Calu3 (cell line): ENCODE results near the gene RHOBTB1. TPM values are rescaled to one million over a fixed set of nuclear protein-coding genes. Genes with fewer than 3 reads are reported as not detected.
A peak's percentile ranks its signal among the peaks of the same experiment; 100 is the strongest.

Source experiments
- BruUV-seq: library from RNA; stranded (reverse); fragments of 400-500 nt; replicated peaks from 2 replicates; lab custom pipeline; 2021; lab: Mats Ljungman, UMichigan
- CTCF ChIA-PET: fragments of 300-600 bp; sonication (Branson Sonifier 250); formaldehyde crosslinking; loops from one replicate; lab custom pipeline; 2022; ENCODE audit warnings: antibody characterized with exemption; lab: Charles Lee
- DNase-seq: peaks from one replicate; pipeline ENCODE4 v3.0.0; 2022
- H3K27ac Mint-ChIP-seq: one replicate; pipeline ENCODE4 v1.8.0; 2022; ENCODE audit warnings: mixed read lengths; ENCODE audit not compliant: unreplicated experiment
- H3K27me3 Mint-ChIP-seq: one replicate; pipeline ENCODE4 v1.8.0; 2022; ENCODE audit warnings: mixed read lengths; ENCODE audit not compliant: unreplicated experiment
- H3K36me3 Mint-ChIP-seq: one replicate; pipeline ENCODE4 v1.8.0; 2022; ENCODE audit warnings: mild to moderate bottlenecking, moderate library complexity, mixed read lengths; ENCODE audit not compliant: insufficient read depth, unreplicated experiment
- H3K4me1 Mint-ChIP-seq: one replicate; pipeline ENCODE4 v1.8.0; 2022; ENCODE audit warnings: mild to moderate bottlenecking, low read depth, mixed read lengths; ENCODE audit not compliant: unreplicated experiment
- H3K4me3 Mint-ChIP-seq: one replicate; pipeline ENCODE4 v1.8.0; 2022; ENCODE audit warnings: mild to moderate bottlenecking, low read depth, moderate library complexity, mixed read lengths; ENCODE audit not compliant: unreplicated experiment
- H3K9me3 Mint-ChIP-seq: one replicate; pipeline ENCODE4 v1.8.0; 2022; ENCODE audit warnings: low read depth, mixed read lengths; ENCODE audit not compliant: unreplicated experiment
- intact Hi-C: fragments of 100-400 bp; cut with micrococcal nuclease; formaldehyde crosslinking; loops from one replicate; pipeline ENCODE4 v1.10.0; 2022; ENCODE audit not compliant: unreplicated experiment
- total RNA-seq: library from RNA; stranded (reverse); gene quantifications from 2 replicates; pipeline ENCODE4 v1.2.3, GENCODE V29; 2022
- TF ChIP-seq, protein P1 (sequence below): fragments of 200-600 bp; IDR thresholded peaks from one replicate; pipeline ENCODE4 v1.8.0; 2022; ENCODE audit warnings: antibody characterized with exemption; ENCODE audit not compliant: unreplicated experiment

The RHOBTB1 gene
- total RNA-seq, 1 experiment from 2014 or later: 9.8 TPM

DNA sequence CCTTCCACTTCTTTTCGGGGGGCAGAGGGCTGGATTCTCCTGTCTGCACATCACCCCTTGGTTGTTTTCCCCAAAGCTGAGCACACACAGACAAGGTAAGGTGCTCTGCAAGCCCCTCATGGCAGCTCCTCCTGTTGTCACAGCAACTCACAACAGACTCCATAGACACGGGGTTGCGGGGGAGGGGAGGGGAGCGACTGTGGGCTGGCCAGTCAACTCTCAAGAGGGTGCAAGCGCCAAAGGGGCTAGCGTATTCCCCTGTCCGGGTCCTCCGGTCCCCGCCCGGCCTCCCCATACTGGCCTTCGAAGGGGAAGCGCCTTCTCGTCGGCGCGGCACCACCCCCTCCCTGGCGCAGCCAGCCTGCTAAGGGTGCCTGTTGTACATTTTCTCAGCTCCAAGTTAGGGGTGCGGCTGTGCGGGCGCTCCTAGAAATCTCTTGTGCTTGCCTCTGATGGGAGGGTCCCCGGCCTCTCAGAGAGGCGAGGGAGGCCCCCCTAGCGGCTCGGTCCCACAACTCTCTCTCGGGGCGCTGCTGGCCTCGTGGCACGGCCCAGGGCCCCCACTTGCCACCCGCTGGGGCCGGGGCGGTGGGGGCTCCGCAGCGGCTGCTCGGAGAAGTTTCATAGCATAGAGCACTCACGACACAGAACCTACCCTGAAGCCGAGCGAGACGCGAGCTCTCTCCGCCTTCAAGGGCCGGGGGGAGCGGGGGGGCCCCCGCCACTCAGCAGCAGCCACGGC, 498 bp downstream of the RHOBTB1 start:
- Mint-ChIP-seq H3K27ac (peak overlapping the region; percentile 76), H3K27me3 (no peaks in the 10 kb centered on the region), H3K4me3 (peak overlapping the region; percentile 90), H3K36me3 (peaks cover 24% of the 10 kb centered on the region), H3K4me1 (peaks cover 16% of the 10 kb centered on the region), H3K9me3 (no peaks in the 10 kb centered on the region)
- no TSS peak for BruUV-seq
- intact Hi-C loops: loop anchor here (5.0 kb wide), 1 partner anchor 61 kb away; no protein-coding TSS in a partner anchor
- TF ChIP-seq, protein P1, sequence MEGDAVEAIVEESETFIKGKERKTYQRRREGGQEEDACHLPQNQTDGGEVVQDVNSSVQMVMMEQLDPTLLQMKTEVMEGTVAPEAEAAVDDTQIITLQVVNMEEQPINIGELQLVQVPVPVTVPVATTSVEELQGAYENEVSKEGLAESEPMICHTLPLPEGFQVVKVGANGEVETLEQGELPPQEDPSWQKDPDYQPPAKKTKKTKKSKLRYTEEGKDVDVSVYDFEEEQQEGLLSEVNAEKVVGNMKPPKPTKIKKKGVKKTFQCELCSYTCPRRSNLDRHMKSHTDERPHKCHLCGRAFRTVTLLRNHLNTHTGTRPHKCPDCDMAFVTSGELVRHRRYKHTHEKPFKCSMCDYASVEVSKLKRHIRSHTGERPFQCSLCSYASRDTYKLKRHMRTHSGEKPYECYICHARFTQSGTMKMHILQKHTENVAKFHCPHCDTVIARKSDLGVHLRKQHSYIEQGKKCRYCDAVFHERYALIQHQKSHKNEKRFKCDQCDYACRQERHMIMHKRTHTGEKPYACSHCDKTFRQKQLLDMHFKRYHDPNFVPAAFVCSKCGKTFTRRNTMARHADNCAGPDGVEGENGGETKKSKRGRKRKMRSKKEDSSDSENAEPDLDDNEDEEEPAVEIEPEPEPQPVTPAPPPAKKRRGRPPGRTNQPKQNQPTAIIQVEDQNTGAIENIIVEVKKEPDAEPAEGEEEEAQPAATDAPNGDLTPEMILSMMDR: no peak
- peak; percentile 66 for DNase-seq
- CTCF ChIA-PET: interaction anchor here (0.6 to 1.2 kb wide), 5 partner anchors 21 to 329 kb away, joined by 4 to 6 read pairs (median 5); no protein-coding TSS in a partner anchor

DNA sequence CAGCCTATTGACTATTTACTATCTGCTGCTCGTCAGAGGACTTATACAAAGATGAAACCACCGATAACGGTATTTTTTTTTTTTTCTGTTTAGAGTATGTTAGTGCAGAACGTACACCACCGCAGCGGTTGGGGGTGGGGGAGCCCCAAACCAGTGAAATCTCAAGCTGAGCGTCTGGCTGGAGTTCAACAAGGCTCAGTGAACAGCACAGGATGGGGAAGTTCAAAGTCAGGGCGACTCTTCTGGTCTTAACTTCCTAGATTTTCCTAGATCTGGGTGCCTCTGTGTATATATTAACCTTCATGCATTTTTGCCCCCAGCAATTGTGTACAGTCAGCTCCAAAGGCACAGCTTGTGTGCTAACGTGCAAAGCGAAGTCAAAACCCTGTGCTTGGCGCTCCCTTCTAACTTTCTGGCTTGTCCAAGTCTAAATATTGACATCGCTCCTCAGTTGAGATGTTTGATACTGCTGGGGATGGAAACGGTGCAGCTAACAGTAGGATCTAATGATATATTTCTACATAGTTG, 1.1 kb downstream of the RHOBTB1 start:
- peaks cover 22% of the 10 kb centered on the region for H3K4me1 Mint-ChIP-seq
- peak; percentile 32 for DNase-seq
- peak overlapping the region; percentile 76 for H3K27ac Mint-ChIP-seq
- H3K27me3 Mint-ChIP-seq: no peaks in the 10 kb centered on the region
- no peaks in the 10 kb centered on the region for H3K9me3 Mint-ChIP-seq
- CTCF ChIA-PET: interaction anchor here (0.6 to 1.2 kb wide), 5 partner anchors 22 to 330 kb away, joined by 4 to 6 read pairs (median 5); no protein-coding TSS in a partner anchor
- intact Hi-C loops: loop anchor here (5.0 kb wide), 1 partner anchor 61 kb away; no protein-coding TSS in a partner anchor
- H3K36me3 Mint-ChIP-seq: peaks cover 24% of the 10 kb centered on the region
- no TSS peak for BruUV-seq
- H3K4me3 Mint-ChIP-seq: peak overlapping the region; percentile 90
- TF ChIP-seq, protein P1: no peak

DNA sequence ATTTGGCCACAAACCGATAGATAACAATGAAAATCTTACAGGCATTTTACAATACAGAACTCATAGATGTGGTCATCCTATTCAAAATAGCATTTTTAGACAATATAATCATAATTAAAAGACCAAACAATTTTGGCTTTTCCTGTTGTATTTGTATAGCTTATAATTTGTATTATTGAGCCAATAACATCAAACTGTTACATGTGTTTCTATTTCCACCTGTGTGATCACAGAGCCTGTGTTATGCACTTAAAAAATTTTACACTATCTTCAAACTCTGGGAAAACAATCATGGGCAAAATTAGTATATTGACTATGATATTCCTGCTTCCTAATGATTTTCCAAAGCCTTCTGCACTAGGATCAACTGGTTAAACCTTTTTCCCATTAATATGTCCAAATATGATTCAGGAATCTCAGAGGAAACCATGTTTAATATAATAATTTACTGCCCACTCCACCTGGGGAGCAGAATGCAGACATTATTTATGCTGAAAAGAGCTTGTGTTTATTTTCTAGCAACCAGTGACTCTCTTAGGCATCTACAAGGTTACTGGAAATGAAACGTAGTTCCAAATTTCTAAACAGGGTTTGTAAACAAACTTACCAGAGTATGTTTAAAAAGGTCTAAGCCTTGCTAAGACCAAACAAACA, 1.7 kb downstream of the RHOBTB1 start:
- peak overlapping the region; percentile 90 for H3K4me3 Mint-ChIP-seq
- DNase-seq: no peak
- no TSS peak for BruUV-seq
- no peaks in the 10 kb centered on the region for H3K27me3 Mint-ChIP-seq
- no peaks in the 10 kb centered on the region for H3K9me3 Mint-ChIP-seq
- TF ChIP-seq, protein P1: no peak
- H3K4me1 Mint-ChIP-seq: peaks cover 25% of the 10 kb centered on the region
- H3K27ac Mint-ChIP-seq: no peak overlapping the region
- peaks cover 24% of the 10 kb centered on the region for H3K36me3 Mint-ChIP-seq
- CTCF ChIA-PET: no interaction called here
- intact Hi-C loops: loop anchor here (5.0 kb wide), 1 partner anchor 60 kb away; no protein-coding TSS in a partner anchor

DNA sequence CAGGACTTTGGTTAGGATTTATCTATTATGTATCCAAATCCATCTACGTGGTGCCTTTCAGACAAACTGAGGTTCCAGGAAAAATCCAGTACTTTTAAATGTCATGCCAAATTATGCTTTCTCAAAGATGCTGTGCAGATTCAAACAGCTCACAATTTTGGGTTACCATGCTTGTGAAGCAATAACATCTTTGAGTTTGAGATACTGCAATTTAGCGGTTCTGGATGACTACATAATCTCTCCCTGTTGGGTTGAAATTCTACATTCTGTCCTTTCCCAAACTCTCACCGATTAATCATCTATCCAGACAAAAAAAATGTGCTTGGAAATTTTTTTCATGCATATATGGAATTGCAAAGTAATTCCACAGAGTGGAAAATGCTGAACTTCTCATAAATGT, 3.5 kb downstream of the RHOBTB1 start:
- Mint-ChIP-seq H3K4me1 (peaks cover 25% of the 10 kb centered on the region), H3K4me3 (no peak overlapping the region), H3K27ac (no peak overlapping the region), H3K36me3 (peaks cover 24% of the 10 kb centered on the region), H3K27me3 (no peaks in the 10 kb centered on the region), H3K9me3 (no peaks in the 10 kb centered on the region)
- CTCF ChIA-PET: interaction anchor here (0.6 kb wide), 1 partner anchor 9 kb away, joined by 4 read pairs; no protein-coding TSS in a partner anchor
- DNase-seq: no peak
- intact Hi-C loops: loop anchor here (5.0 kb wide), 1 partner anchor 58 kb away; no protein-coding TSS in a partner anchor
- no TSS peak for BruUV-seq
- TF ChIP-seq, protein P1: no peak
